Measurements from ENCODE around the gene COP1.

COP1 gene

DNA sequence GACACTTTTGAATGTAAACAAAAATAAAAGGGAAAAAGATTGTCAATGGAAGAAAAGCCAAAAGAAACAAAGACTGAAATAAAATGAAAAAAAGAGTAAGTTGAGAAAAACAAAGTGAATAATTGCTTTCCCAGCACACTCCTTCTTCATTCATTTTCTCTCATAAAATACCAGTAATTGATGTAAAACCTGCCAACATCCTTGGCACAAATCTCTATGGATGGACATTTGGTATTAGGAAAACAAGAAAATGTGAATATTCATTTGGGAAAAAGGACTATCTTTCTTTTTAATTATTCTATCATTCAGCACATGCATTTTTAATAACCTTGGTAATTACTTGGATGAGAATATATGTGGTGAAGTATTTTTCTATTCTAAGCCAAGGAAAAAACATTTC lies 259.3 kb downstream of the COP1 start:
- DNase-seq: no peak

DNA sequence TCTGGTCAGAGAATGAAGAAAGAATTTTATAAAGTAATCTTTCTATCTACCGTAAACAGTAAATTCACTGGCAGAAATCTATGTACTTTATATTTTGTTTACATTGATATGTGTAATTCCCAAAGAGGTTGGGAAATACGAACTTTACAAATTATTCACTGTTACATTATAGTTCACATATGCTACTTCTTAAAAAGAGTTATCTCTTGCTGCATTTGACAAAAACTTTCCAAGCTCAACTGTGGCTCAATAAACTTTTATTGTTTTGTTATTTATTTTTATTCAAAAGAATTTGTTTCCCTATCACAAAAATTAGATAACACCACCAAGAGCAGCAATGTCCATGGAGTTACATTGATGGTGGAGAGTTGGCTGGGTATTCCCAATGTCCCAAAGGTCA lies 262.5 kb downstream of the COP1 start:
- DNase-seq: no peak

DNA sequence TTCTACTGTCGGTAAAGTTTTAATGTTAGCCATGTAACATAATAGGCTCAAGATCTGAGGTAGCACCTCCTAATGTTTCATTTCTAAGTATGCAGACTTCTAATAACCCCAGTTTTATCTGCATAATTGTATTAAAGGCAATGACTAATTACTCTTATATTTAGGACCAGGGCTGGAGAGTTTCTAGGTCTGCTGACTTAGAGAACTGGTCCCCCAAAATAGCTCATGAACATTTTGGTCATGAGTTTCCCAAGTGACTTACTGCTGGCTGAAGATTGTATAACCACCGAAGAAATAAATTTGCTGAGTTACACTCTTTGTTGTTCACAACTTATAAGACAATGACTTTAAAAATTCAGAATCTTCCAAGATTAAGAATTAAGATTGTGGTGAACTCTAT lies 265.9 kb downstream of the COP1 start:
- DNase-seq: no peak

DNA sequence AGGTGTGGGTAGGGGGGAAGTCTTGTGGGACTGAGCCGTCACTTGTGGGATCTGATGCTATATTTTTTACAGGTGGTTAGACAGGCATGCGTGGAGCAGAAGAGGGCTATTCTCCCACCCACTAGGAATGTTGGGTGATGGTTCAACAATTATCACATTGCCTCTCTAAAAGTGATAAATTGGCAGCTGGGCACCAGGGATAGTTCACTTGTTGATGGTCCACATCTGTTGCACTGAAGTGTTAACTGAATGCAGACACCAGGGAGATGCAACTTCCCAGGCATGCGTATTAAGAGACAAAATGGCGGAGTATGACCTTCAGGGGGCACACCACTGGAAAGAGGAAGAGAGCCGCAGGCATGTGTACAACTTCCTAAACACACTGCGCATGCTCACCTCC lies 270.4 kb downstream of the COP1 start:
- no peak for DNase-seq

DNA sequence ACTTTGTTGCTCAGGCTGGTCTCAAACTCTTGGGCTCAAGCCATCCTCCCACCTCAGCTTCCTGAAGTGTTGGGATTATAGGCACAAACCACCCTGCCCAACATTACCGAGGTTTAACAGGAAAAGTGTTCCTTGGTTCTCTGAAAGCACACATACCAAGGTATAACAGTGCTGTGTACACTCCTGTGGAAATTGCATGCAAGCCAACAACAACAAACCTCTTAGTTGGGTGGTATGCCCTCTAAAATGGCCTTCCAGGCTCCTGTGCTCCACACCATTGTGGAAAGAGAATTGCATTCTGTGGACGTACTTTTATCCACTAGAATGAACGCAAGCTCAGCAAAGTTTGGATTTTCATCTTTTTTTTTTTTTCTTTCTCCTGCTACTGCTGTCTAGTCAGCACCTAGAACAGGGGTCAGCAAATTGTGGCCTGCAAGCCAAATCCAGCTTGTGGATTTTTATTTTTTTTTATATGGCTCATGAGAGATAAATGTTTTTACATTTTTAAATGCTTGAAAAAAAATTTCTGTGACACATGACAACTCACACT lies 271.4 kb downstream of the COP1 start:
- DNase-seq: no peak

DNA sequence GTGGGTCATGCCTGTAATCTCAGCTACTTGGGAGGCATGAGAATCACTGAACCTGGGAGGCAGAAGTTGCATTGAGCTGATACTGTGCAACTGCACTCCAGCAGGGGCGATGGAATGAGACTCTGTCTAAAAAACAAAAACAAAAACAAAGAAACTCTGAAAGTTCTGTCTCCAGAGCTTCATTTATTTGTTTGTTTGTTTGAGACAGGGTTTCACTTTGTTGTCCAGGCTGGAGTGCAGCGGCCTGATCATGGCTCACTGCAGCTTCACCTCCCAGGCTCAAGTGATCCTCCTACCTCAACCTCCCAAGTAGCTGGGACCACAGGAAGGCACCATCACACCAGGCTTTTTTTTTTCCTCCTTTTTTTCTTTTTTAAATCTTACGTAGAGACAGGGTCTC lies 271.9 kb downstream of the COP1 start:
- no peak for DNase-seq

DNA sequence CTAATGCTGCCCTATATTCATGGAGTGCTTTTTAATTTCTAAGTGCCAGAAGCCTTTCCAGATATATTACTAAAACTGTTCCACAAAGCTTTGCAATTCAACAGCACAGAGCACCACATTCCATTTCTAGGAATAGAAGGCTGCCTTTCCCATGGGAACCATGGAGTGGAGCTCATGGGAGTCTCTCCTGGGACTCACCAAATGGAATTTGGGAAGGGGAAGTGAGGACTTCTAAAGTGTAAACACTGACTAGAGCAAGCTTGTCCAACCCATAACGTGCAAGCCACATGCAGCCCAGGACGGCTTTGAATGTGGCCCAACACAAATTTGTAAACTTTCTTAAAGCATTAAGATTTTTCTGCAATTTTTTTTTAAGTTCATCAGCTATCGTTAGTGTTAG lies 273.3 kb downstream of the COP1 start:
- no peak for DNase-seq

DNA sequence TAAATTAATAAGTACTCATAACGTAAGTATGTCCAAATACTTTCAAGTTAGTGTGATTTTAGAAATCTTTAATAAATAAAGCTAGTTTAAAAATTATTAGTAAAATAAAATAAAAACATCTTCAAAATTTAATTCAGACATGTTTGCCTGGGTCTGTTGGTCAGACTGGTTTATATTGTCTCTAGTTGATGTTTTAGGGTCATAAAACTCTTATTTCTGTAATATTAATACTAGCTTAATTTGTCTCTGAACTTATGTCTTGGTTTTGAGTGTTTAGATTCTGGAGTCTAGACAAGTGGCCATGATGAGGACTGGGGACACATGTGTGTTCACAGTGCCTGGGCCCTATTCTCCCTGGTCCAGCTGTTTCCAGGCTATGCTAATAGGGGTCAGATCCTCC lies 279.1 kb downstream of the COP1 start:
- no peak for DNase-seq

DNA sequence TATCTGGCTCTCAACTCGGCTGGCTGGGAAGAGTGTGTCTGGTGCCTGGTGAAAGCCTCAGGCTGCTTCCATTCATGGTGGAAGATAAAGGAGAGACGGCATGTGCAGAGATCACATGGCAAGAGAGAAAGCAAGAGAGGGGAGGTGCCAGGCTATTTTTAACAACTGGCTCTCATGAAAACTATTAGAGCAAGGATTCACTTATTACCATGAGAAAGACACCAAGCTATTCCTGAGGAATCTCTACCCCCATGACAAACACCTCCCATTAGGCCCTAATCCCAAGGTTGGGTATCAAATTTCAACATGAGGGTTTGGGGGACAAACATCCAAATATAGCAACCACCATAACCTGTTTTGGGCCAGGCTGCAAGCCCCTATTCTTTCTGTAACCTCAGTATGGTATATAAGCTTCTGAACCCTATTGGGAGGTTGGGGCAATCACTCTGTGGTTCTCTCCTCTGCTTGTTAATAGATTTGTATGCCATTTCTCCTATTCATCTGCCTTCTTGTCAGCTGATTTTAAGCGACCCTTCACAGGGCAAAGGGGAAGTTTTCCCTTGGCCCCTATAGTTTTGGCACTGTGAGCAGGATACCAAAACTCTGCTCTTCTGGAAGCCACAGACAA lies 284.7 kb downstream of the COP1 start:
- DNase-seq: no peak

DNA sequence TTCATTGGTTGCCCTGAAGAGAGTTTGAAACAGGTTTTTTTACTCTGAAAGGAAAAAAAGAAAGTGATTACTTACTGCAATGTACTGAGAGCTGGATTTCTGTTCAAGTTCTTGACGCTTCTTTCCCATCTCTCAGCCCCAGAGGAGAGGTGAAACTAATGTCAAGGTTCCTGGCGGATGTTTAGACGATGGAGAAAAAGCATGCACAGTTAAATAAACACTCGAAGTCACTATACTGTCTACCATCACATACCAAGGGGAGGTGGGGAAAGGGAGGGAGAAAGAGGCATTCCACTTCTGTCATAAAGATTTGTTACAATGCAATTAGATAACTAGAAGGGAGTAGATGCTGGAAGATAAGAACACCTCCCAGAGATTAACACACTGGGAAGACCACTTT lies 286.7 kb downstream of the COP1 start:
- no peak for DNase-seq

DNA sequence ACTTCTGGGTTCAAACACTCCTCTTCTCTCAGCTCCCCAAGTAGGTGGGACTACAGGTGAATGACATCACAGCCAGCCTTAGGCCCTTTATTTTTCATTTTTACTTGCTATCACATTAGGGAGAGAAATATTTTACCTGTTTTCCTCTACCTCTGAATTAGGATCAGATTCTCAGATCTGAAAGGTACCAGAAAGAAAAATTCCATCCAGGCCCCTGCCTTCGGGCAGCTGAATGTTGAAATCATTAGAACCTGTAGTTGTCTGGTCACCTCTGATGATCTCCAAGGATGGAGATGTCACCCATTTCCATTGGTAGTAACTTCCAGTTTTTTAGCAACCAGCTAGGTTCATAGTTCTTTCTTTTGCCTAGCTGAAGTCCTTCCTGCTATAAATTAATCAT lies 288.1 kb downstream of the COP1 start:
- DNase-seq: no peak

DNA sequence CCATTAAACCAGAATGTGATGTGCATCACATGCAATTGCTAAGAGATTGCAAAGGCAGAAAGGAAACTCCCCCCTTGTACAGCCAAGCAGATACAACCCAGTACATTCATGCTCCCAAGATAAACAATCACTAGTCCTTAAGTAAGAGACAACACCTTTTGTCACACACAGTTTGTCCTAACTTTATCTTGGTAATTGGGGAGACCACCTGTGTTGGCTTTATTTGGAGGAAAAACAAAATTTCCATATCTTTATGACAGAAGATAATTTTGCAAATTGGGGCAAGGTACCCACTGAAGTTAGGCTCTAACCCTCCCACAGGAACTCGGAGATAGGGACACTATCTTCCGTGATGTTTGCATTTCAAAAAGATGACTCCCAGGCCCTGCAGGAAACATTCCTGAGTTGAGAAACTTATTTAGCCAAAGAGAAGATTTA lies 288.7 kb downstream of the COP1 start:
- DNase-seq: no peak

DNA sequence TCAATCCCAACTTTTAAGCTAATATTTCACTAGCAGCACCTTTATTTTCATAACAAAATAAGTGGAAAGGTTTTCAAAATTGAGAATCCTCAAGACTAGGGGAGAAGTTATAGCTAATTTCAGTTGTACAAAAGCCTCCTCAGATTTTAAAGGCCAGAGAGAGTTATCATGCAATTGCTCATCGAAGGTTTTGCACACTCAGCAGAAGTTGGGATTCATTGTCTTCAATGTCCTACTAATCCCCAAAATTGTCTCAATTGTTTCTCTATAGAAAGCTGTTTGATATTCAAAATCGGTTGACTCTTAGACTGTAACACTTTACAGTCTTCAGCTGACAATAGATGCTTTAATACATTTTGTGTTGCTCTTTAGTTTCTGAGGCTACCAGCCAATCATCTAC lies 293.0 kb downstream of the COP1 start:
- no peak for DNase-seq

DNA sequence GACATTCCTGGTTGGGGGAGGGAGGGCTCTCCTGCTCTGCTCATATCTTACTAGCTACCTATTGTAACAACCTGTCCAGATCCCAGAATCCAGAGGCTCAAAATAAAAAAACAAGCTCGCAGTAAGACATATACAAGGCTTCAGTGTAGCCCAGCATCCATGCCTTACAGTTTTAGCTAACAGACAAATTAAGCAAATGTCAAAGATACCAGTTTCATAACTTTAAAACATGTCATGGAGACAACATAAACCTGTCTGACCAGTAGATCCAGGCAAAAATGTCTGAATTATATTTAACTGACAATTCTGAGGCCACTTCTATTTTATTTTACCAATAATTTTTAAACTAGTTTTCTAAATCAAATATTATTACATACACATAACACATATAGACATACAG lies 295.9 kb downstream of the COP1 start:
- DNase-seq: no peak

DNA sequence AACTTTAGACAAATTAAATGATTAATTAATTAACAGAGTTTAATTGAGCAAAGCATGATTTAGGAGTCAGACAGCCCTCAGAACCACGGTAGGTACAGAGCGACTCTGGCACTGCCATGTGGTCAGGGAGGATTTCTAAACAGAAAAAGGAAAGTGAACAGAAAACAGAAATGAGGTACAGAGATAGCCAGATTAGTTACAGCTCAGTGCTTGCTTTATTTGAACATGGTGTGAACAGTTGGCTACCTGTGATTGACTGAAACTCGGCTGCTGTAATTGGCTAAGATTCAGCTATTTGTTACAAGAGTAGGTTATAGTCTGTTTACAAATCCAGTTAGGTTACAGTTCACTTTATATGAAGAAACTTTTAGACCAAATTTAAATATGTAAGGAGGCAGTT lies 300.7 kb downstream of the COP1 start:
- DNase-seq: no peak

DNA sequence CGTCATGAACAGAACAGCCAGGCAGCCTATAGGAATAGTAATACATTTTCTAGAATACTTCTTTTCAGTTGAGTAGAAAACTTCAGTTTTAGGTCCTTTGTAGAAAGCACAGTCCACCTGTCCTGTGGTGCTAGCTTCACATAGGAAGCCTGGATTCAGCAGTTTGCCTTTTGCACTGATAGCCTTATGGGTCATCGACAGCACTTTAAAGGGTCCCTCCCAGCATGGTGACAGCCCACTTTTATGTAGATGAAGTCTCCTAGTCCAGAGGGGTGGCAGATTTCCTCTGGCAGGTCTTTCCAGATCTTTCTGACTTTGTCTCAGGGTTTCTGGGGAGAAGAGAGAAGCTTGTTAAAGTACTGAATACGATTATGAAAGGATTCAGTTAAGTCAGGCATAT lies 302.3 kb downstream of the COP1 start:
- no peak for DNase-seq

DNA sequence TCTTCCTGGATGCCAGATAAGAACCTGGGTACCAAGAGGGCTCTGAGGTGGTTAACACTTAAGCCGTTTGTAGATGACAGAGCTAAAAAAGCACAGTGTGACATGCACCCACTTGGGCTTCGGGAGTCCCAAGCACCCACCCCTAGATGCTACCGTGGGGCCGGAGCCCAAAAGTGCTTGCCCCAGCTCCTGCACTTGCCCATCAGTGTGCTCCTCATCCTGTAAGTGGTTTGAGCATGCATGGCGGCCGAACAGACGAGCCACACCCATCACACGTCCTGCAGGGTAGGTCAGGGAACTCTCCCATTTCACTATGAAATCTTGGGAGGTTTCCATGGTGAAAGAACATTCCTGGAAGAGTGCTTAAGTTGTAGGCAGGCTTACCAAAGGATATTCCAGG lies 304.8 kb downstream of the COP1 start:
- DNase-seq: no peak

DNA sequence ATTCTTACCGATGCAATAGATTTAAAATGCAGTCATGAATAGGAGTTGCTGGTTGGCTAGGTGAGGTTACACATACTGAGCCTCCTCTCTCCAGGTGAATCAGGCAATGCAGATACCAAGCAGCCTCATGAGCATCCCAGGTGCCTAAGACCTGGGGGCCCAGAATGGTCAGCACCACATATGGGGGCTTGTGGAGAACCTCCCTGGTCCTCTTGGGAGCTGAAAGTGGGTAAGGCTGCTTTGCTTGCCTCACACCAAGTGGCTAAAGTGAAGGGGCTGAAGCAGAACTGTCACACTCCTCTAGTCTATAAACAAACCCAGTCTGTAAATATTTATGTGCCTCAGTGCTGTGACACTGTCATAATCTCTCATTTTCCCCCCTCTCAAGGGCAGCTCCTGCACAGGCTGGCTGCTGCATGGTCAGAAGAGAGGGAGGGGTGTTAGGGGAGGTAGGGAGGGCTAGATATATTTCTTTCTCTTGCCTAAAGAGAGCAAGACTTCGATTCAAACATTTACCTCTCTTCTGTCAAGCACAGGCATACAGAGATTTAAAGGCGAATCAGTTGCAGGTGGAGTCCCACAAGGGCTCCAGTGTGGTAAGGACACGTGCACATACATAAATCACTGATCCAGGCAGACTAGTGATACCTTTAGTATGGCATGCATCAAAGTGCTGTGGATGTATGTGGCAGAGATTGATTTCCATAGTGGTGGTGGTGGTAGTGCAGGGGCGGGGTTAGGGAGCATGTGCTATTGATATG lies 305.8 kb downstream of the COP1 start:
- no peak for DNase-seq

DNA sequence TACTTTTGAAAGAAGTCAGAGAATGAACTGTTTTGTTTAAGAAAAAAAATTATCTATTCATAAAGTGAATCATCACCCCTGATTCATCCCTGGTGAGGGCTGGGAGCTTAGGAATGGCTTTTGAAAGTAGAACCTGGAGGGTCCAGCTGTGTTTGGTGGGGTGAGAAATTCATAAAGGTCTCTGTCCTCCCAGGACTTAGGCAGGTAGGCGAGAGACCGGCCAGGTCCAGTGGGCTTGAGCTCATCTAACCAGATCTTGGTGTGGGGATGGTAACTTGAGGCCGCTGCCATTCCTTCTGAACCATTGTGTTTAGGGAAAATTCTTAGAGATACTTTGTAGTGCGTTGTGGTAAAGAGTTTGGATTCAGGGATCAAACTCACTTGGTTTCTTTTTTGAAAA lies 306.9 kb downstream of the COP1 start:
- no peak for DNase-seq

DNA sequence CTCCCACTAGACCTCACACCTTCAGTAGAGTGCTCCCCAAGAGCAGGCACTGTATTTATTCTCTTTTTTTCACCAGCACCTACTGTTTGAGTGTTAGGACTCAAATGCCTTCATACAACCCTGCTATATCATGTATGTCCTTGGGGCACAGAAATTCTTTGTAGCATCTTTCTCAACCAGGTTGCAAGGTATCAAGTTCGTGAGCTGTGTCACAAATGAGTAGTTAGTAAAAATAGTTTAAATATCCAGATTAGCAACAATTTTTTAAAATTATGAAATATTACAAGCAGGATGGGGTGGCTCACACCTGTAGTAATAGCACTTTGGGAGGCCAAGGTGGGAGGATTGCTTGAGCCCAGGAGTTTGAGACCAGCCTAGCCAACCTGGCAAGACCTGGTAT lies 311.1 kb downstream of the COP1 start:
- DNase-seq: no peak
